ENCODE data around the gene CEACAM7. TPM values are rescaled to one million over a fixed set of nuclear protein-coding genes. Genes with fewer than 3 reads are reported as not detected.

The CEACAM7 gene
- total and polyA plus RNA-seq, 2 experiments from 2014 or later, result not detected

- H3K9me3 ChIP-seq (ENCODE audit: low read depth), result peaks cover 2% of the 10 kb centered on the region
- H3K27me3 ChIP-seq, result no peaks in the 10 kb centered on the region
- no peak overlapping the region for H3K27ac ChIP-seq
- H3K36me3 ChIP-seq, result no peaks in the 10 kb centered on the region
- TF ChIP-seq, protein P1, sequence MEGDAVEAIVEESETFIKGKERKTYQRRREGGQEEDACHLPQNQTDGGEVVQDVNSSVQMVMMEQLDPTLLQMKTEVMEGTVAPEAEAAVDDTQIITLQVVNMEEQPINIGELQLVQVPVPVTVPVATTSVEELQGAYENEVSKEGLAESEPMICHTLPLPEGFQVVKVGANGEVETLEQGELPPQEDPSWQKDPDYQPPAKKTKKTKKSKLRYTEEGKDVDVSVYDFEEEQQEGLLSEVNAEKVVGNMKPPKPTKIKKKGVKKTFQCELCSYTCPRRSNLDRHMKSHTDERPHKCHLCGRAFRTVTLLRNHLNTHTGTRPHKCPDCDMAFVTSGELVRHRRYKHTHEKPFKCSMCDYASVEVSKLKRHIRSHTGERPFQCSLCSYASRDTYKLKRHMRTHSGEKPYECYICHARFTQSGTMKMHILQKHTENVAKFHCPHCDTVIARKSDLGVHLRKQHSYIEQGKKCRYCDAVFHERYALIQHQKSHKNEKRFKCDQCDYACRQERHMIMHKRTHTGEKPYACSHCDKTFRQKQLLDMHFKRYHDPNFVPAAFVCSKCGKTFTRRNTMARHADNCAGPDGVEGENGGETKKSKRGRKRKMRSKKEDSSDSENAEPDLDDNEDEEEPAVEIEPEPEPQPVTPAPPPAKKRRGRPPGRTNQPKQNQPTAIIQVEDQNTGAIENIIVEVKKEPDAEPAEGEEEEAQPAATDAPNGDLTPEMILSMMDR (IDR thresholded peaks at IDR 0.05; ENCODE audit: low read depth, low read length), result peak; percentile 90
- H3K4me3 ChIP-seq, result no peak overlapping the region
- no peaks in the 10 kb centered on the region for H3K4me1 ChIP-seq (ENCODE audit: low read depth)
- DNase-seq (ENCODE audit: low read depth in 1 of 2, low spot score in 1 of 2), result peak; percentile 2 to 65
Measured at GRCh38 chr19:41641879-41642485, 46.1 kb downstream of the CEACAM7 start.

DNA sequence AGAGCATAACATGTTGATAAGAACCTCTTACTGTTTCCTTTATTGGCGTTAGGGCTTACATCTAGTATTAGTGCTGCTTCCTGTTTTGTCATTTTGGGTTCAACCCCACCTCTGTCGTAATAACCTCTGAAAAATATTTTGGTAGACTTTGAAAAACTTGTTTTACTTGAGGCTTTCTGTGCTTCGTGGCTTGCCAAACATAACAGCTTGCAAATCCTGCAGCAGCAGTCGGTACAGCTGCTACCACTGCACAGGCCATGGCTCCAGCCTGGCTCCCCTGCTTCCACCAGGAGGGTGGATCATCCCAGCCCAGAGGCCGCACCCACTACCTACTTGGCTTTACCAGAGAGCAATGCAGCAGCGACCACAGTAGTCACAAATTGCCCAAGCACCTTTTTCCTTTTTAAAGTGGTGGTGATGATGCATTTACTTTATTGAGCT, 49.4 kb downstream of the CEACAM7 start:
- Histone ChIP-seq H3K36me3 (no peaks in the 10 kb centered on the region), H3K9me3 (ENCODE audit: low read depth) (peaks cover 2% of the 10 kb centered on the region), H3K27ac (no peak overlapping the region), H3K4me1 (ENCODE audit: low read depth) (no peaks in the 10 kb centered on the region), H3K27me3 (no peaks in the 10 kb centered on the region), H3K4me3 (no peak overlapping the region)
- TF ChIP-seq, protein P1 (IDR thresholded peaks at IDR 0.05; ENCODE audit: low read depth, low read length), result no peak
- DNase-seq (ENCODE audit: low read depth in 1 of 2, low spot score in 1 of 2), result no peak

- H3K36me3 ChIP-seq, result no peaks in the 10 kb centered on the region
- no peak overlapping the region for H3K27ac ChIP-seq
- no peak overlapping the region for H3K4me3 ChIP-seq
- no peak for DNase-seq (ENCODE audit: low read depth in 1 of 2, low spot score in 1 of 2)
- TF ChIP-seq, protein P1 (IDR thresholded peaks at IDR 0.05; ENCODE audit: low read depth, low read length), result no peak
- no peaks in the 10 kb centered on the region for H3K27me3 ChIP-seq
- H3K4me1 ChIP-seq (ENCODE audit: low read depth), result no peaks in the 10 kb centered on the region
- peaks cover 2% of the 10 kb centered on the region for H3K9me3 ChIP-seq (ENCODE audit: low read depth)
Measured at GRCh38 chr19:41637484-41637883, 50.6 kb downstream of the CEACAM7 start.

DNA sequence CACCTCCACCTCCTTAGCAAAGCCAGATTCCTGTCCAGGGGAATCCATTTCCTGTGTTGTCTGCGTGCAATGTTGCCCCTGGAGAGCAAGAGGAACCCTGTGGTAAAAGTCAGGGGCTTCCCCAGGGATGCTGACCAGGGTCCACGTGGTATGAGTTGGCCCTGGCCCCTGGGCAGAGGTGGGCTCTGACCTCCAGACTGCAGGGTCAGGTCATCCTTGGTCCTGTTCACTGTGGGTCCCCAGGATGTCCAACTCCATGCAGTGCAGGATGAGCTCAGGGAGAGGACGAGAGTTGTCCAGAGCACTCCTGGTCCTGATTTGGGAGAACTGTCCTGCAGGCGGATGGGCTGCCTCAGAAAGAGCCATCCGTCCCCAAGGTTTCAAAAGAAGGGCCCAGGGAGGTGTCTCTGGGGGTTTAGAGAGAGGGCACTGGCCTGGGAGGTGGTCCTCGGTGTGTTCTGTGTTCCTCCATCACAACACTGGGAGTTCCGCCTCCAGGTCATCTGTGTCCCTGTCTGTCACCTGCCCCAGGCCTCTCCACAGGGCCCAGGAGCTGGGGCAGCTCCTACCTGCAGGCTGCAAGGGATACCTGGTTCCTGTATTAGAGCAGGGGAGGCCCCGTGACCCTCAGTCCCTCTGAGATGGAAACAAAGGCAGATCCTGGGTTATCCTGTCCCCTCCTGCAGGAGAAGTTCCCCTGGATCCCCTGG, 59.9 kb downstream of the CEACAM7 start:
- H3K4me1 ChIP-seq (ENCODE audit: low read depth), result no peaks in the 10 kb centered on the region
- no peaks in the 10 kb centered on the region for H3K27me3 ChIP-seq
- H3K36me3 ChIP-seq, result no peaks in the 10 kb centered on the region
- H3K27ac ChIP-seq, result no peak overlapping the region
- DNase-seq (ENCODE audit: low read depth in 1 of 2, low spot score in 1 of 2), result no peak
- TF ChIP-seq, protein P1 (IDR thresholded peaks at IDR 0.05; ENCODE audit: low read depth, low read length), result no peak
- peaks cover 3% of the 10 kb centered on the region for H3K9me3 ChIP-seq (ENCODE audit: low read depth)
- H3K4me3 ChIP-seq, result no peak overlapping the region

GRCh38 chr19:41626877-41627276, 61.2 kb downstream of the CEACAM7 start, which contains the start of gene CEACAM4:
CEACAM4 (minus strand) TSS chr19:41627074; CDS start chr19:41626963, 111 bp downstream.
- TF ChIP-seq, protein P1 (IDR thresholded peaks at IDR 0.05; ENCODE audit: low read depth, low read length), result no peak
- H3K4me1 ChIP-seq (ENCODE audit: low read depth), result no peaks in the 10 kb centered on the region
- no peak within 1 kb of the TSS for H3K4me3 ChIP-seq
- H3K36me3 ChIP-seq, result no peaks in the 10 kb centered on the region
- no peak for DNase-seq (ENCODE audit: low read depth in 1 of 2, low spot score in 1 of 2)
- no peaks in the 10 kb centered on the region for H3K27me3 ChIP-seq
- no peak within 1 kb of the TSS for H3K27ac ChIP-seq
- peaks cover 3% of the 10 kb centered on the region for H3K9me3 ChIP-seq (ENCODE audit: low read depth)

Measured in cardiac muscle cell (in vitro differentiated cells and primary cell).